ENCODE data around the gene RING1. TPM values are rescaled to one million over a fixed set of nuclear protein-coding genes. Genes with fewer than 3 reads are reported as not detected.

The RING1 gene
- total and polyA plus RNA-seq, 3 donors from 2014 or later: 36.2 to 60.2 (median 38.0) TPM

- Histone ChIP-seq H3K9me3 (no peaks in the 10 kb centered on the region), H3K27me3 (no peaks in the 10 kb centered on the region), H3K4me3 (no peak overlapping the region), H3K4me1 (peaks cover 28% of the 10 kb centered on the region), H3K36me3 (ENCODE audit: low read depth, missing control alignments) (no peaks in the 10 kb centered on the region), H3K27ac (no peak overlapping the region)
- 85% methylated on average over 16 to 18 of the region's 18 CpGs for WGBS, 2 donors
- intact Hi-C loops (cut with DNase I; ENCODE audit: low total_unique reads): no loop called here
- DNase-seq: no peak
- TF ChIP-seq POLR2A (IDR thresholded peaks at IDR 0.05) (no peak), CTCF (IDR thresholded peaks at IDR 0.05) (no peak)
These were observed 3.5 kb downstream of the RING1 start for GRCh38 chr6:33211666-33212422.

GRCh38 chr6:33212857-33213165, 4.5 kb downstream of the RING1 start:
- H3K27me3 ChIP-seq: no peaks in the 10 kb centered on the region
- peak overlapping the region in 1 of 2 donors; percentile 2 for H3K27ac ChIP-seq
- no peaks in the 10 kb centered on the region for H3K9me3 ChIP-seq
- peaks cover 18% of the 10 kb centered on the region for H3K4me1 ChIP-seq
- no peak for TF ChIP-seq CTCF (IDR thresholded peaks at IDR 0.05)
- TF ChIP-seq POLR2A (IDR thresholded peaks at IDR 0.05): no peak
- no peak for DNase-seq
- intact Hi-C loops (cut with DNase I; ENCODE audit: low total_unique reads): no loop called here
- WGBS, 2 donors: 6 to 12% methylated on average over 6 of the region's 6 CpGs
- peak overlapping the region; percentile 42 to 48 for H3K4me3 ChIP-seq
- H3K36me3 ChIP-seq (ENCODE audit: low read depth, missing control alignments): no peaks in the 10 kb centered on the region

GRCh38 chr6:33213166-33213988, 5.1 kb downstream of the RING1 start:
- intact Hi-C loops (cut with DNase I; ENCODE audit: low total_unique reads): no loop called here
- Histone ChIP-seq H3K27ac (peak overlapping the region in 1 of 2 donors; percentile 19), H3K4me1 (peaks cover 18% of the 10 kb centered on the region), H3K27me3 (no peaks in the 10 kb centered on the region), H3K36me3 (ENCODE audit: low read depth, missing control alignments) (no peaks in the 10 kb centered on the region), H3K4me3 (peak overlapping the region; percentile 42 to 48), H3K9me3 (no peaks in the 10 kb centered on the region)
- WGBS, 2 donors: 1 to 2% methylated on average over 31 to 43 of the region's 43 CpGs
- TF ChIP-seq CTCF (IDR thresholded peaks at IDR 0.05): no peak
- TF ChIP-seq POLR2A (IDR thresholded peaks at IDR 0.05): no peak
- DNase-seq: no peak

GRCh38 chr6:33213989-33214335, 5.7 kb downstream of the RING1 start:
- H3K27ac ChIP-seq: peak overlapping the region in 1 of 2 donors; percentile 19
- H3K4me1 ChIP-seq: peaks cover 18% of the 10 kb centered on the region
- 10 to 11% methylated on average over 9 of the region's 9 CpGs for WGBS, 2 donors
- intact Hi-C loops (cut with DNase I; ENCODE audit: low total_unique reads): no loop called here
- no peaks in the 10 kb centered on the region for H3K36me3 ChIP-seq (ENCODE audit: low read depth, missing control alignments)
- H3K9me3 ChIP-seq: no peaks in the 10 kb centered on the region
- DNase-seq: no peak
- TF ChIP-seq POLR2A (IDR thresholded peaks at IDR 0.05): no peak
- TF ChIP-seq CTCF (IDR thresholded peaks at IDR 0.05): no peak
- H3K27me3 ChIP-seq: no peaks in the 10 kb centered on the region
- peak overlapping the region; percentile 42 to 48 for H3K4me3 ChIP-seq

All from testis (tissue), 3 donors.